A172 (cell line): ENCODE results near the gene ARHGAP26. TPM values are rescaled to one million over a fixed set of nuclear protein-coding genes. Genes with fewer than 3 reads are reported as not detected.

Experiments
- DNase-seq: peaks from one replicate; pipeline ENCODE4 v3.0.0-alpha.2; 2015; ENCODE audit warnings: low spot score
- total RNA-seq: library from RNA; depleted of rRNA; stranded (reverse); fragments of >200 nt; shearing (Covaris generic); gene quantifications from 2 replicates; pipeline ENCODE4 v1.2.3, GENCODE V29; 2014; rRNA removed

ARHGAP26 gene
- 1.6 and 3.8 TPM in 2 replicates for total RNA-seq

GRCh38 chr5:142769793-142770649 is at the start of gene ARHGAP26:
Gene ARHGAP26, plus strand, starts transcription at chr5:142770377. Its CDS starts 385 bp downstream, at chr5:142770762.
- DNase-seq: peak; percentile 92

- peak; percentile 56 for DNase-seq
Observed at GRCh38 chr5:142720641-142721271, 49.4 kb upstream of the ARHGAP26 start.

- DNase-seq: no peak
Observed at GRCh38 chr5:142722146-142722545, 48.0 kb upstream of the ARHGAP26 start.

- no peak for DNase-seq
Observed at GRCh38 chr5:142722896-142723295, 47.3 kb upstream of the ARHGAP26 start.

GRCh38 chr5:142724821-142725220 is 45.4 kb upstream of the ARHGAP26 start:
- no peak for DNase-seq

GRCh38 chr5:142725231-142726187 is 44.7 kb upstream of the ARHGAP26 start:
- no peak for DNase-seq

- peak; percentile 49 for DNase-seq
Observed at GRCh38 chr5:142726188-142726731, 43.9 kb upstream of the ARHGAP26 start.

GRCh38 chr5:142727735-142728047 is 42.5 kb upstream of the ARHGAP26 start:
- DNase-seq: no peak

GRCh38 chr5:142735323-142736246 is 34.6 kb upstream of the ARHGAP26 start:
- DNase-seq: no peak

- no peak for DNase-seq
Observed at GRCh38 chr5:142736247-142736632, 33.9 kb upstream of the ARHGAP26 start.

- no peak for DNase-seq
Observed at GRCh38 chr5:142737179-142737578, 33.0 kb upstream of the ARHGAP26 start.

GRCh38 chr5:142740474-142741242 is 29.5 kb upstream of the ARHGAP26 start:
- no peak for DNase-seq

GRCh38 chr5:142743592-142744441 is 26.4 kb upstream of the ARHGAP26 start:
- DNase-seq: peak; percentile 29

- no peak for DNase-seq
Observed at GRCh38 chr5:142745268-142745667, 24.9 kb upstream of the ARHGAP26 start.

GRCh38 chr5:142746532-142747433 is 23.4 kb upstream of the ARHGAP26 start:
- no peak for DNase-seq

- DNase-seq: no peak
Observed at GRCh38 chr5:142748132-142748531, 22.0 kb upstream of the ARHGAP26 start.

- peak; percentile 31 for DNase-seq
Observed at GRCh38 chr5:142748568-142749249, 21.5 kb upstream of the ARHGAP26 start.
